Type B pancreatic cell (in vitro differentiated cells): ENCODE data around the gene TRIM54. TPM values are rescaled to one million over a fixed set of nuclear protein-coding genes. Genes with fewer than 3 reads are reported as not detected.
"Not testable (repeated sequence)": the region's sequence is repeated elsewhere in the genome, so short reads cannot be mapped to it uniquely, and the experiment has no call there.

Experiments used
- DNase-seq: peaks from one replicate; pipeline ENCODE4 v3.0.0; 2021; ENCODE audit warnings: mixed read lengths; ENCODE audit not compliant: unreplicated experiment; ENCODE audit errors: extremely low spot score
- H3K27ac Mint-ChIP-seq: 2 replicates; pipeline ENCODE4 v1.8.0; 2021; ENCODE audit warnings: mild to moderate bottlenecking, mixed read lengths
- H3K27me3 Mint-ChIP-seq: 2 replicates; pipeline ENCODE4 v1.8.0; 2021; ENCODE audit warnings: mixed read lengths
- H3K36me3 Mint-ChIP-seq: 2 replicates; pipeline ENCODE4 v1.8.0; 2021; ENCODE audit warnings: mixed read lengths
- H3K4me1 Mint-ChIP-seq: one replicate; pipeline ENCODE4 v1.8.0; 2021; ENCODE audit warnings: mixed read lengths; ENCODE audit not compliant: unreplicated experiment
- H3K4me3 Mint-ChIP-seq: 2 replicates; pipeline ENCODE4 v1.8.0; 2021; ENCODE audit warnings: mild to moderate bottlenecking, mixed read lengths
- H3K9me3 Mint-ChIP-seq: 2 replicates; pipeline ENCODE4 v1.8.0; 2021; ENCODE audit warnings: mixed read lengths
- CTCF ChIP-seq: fragments of 200-600 bp; sonication (generic); conservative IDR thresholded peaks from 2 replicates; pipeline ENCODE4 v1.5.0; 2021; ENCODE audit warnings: antibody characterized with exemption, mild to moderate bottlenecking
- total RNA-seq: library from RNA; stranded (reverse); gene quantifications from 2 replicates; pipeline ENCODE4 v1.2.1, GENCODE V29; 2021; ENCODE audit warnings: low replicate concordance

TRIM54 gene
- total RNA-seq, 1 donor from 2014 or later: not detected

DNA sequence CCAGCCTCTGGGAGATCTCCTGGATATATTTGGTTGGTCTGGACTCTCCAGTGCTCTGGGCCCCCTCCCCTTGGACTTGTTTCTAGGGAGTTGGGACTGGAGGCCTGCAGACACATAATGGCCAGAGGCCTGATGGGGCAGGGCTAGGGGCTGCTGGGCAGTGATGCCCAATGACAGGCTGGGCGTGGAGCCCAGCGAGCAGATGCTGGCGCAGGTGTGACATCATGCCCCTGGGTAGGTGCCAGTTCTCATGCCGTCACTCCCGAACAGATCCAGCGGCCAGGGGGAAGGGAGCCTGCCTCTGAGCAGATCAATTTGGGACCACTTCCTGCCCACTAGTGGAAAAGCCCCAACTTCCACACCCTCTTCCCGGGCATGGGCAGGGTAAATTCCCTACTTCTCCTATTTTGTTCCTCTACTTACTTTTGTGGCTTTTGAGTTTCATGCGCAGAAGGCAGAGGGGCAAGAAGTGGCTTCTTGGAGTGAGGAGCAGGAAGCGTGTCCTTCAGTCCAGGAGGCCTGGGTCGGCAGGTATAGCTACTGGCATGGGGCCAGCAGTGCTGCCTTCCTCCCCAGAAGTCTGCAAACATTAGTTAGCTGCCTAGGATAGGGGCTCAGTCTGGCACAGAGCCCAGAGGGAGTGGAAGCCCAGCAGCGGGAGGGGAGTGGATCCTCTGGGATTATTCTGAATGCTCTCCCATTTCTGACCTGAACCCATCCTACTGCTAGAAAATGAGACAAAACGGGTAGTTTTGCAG, 34.6 kb downstream of the TRIM54 start:
- H3K27me3 Mint-ChIP-seq: no peaks in the 10 kb centered on the region
- TF ChIP-seq CTCF: no peak
- DNase-seq: no peak
- no peak overlapping the region for H3K4me3 Mint-ChIP-seq
- H3K36me3 Mint-ChIP-seq: peaks cover 4% of the 10 kb centered on the region
- H3K4me1 Mint-ChIP-seq: peaks cover 5% of the 10 kb centered on the region
- no peak overlapping the region for H3K27ac Mint-ChIP-seq
- H3K9me3 Mint-ChIP-seq: no peaks in the 10 kb centered on the region

DNA sequence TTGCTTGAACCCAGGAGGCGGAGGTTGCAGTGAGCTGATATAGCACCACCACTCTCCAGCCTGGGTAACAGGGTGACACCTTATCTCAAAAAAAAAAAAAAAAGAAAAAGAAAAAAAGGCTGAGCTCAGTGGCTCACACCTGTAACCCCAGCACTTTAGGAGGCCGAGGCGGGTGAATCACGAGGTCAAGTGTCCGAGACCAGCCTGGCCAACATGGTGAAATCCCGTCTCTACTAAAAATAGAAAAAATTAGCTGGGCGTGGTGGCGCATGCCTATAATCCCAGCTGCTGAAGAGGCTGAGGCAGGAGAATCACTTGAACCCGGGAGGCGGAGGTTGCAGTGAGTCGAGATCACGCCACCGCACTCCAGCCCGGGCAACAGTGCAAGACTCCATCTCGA, 37.6 kb downstream of the TRIM54 start:
- not testable (repeated sequence) for H3K36me3 Mint-ChIP-seq, H3K4me3 Mint-ChIP-seq, H3K27me3 Mint-ChIP-seq, H3K9me3 Mint-ChIP-seq, H3K27ac Mint-ChIP-seq, DNase-seq
- H3K4me1 Mint-ChIP-seq: peaks cover 13% of the 10 kb centered on the region

GRCh38 chr2:27320958-27321543, 38.8 kb downstream of the TRIM54 start:
- H3K27ac Mint-ChIP-seq: peak overlapping the region; percentile 71
- DNase-seq: no peak

GRCh38 chr2:27322301-27322765, 40.1 kb downstream of the TRIM54 start:
- H3K27me3 Mint-ChIP-seq: no peaks in the 10 kb centered on the region
- peaks cover 20% of the 10 kb centered on the region for H3K36me3 Mint-ChIP-seq
- H3K27ac Mint-ChIP-seq: peak overlapping the region; percentile 98
- no peaks in the 10 kb centered on the region for H3K9me3 Mint-ChIP-seq
- H3K4me1 Mint-ChIP-seq: peaks cover 13% of the 10 kb centered on the region
- peak overlapping the region; percentile 99 for H3K4me3 Mint-ChIP-seq
- no peak for TF ChIP-seq CTCF
- DNase-seq: no peak

More at GRCh38 chr2:27320958-27321543, 38.8 kb downstream of the TRIM54 start:
- peaks cover 13% of the 10 kb centered on the region for H3K4me1 Mint-ChIP-seq
- H3K9me3 Mint-ChIP-seq: no peaks in the 10 kb centered on the region
- peak overlapping the region; percentile 99 for H3K4me3 Mint-ChIP-seq
- no peaks in the 10 kb centered on the region for H3K27me3 Mint-ChIP-seq
- TF ChIP-seq CTCF: peak; percentile 38
- H3K36me3 Mint-ChIP-seq: peaks cover 10% of the 10 kb centered on the region

- H3K9me3 Mint-ChIP-seq: no peaks in the 10 kb centered on the region
- H3K4me1 Mint-ChIP-seq: peaks cover 13% of the 10 kb centered on the region
- peak within 1 kb of the TSS; percentile 99 for H3K4me3 Mint-ChIP-seq
- peak within 1 kb of the TSS; percentile 98 for H3K27ac Mint-ChIP-seq
- DNase-seq: peak; percentile 85
- peaks cover 22% of the 10 kb centered on the region for H3K36me3 Mint-ChIP-seq
- no peaks in the 10 kb centered on the region for H3K27me3 Mint-ChIP-seq
- TF ChIP-seq CTCF: no peak
Observed at GRCh38 chr2:27322766-27323595, 40.8 kb downstream of the TRIM54 start, which contains the start of gene MPV17. Gene MPV17 (minus strand): TSS chr2:27323097. CDS start chr2:27322517, 580 bp downstream.
